ENCODE measurements around the gene CRTC1. TPM values are rescaled to one million over a fixed set of nuclear protein-coding genes. Genes with fewer than 3 reads are reported as not detected.
A peak's percentile ranks its signal among the peaks of the same experiment; 100 is the strongest.

Gene CRTC1
- total and polyA plus RNA-seq, 2 experiments from 2014 or later = 1.2 to 5.1 TPM

GRCh38 chr19:18654469-18654868 is 29.0 kb upstream of the CRTC1 start:
- Histone ChIP-seq H3K9me2 (ENCODE audit: insufficient read depth) (no peaks in the 10 kb centered on the region), H3K79me2 (ENCODE audit: insufficient read depth) (no peaks in the 10 kb centered on the region), H3K27me3 (replicated peaks; ENCODE audit: insufficient read depth) (no peaks in the 10 kb centered on the region), H3K4me1 (ENCODE audit: insufficient read depth) (peaks cover 18% of the 10 kb centered on the region), H3K4me3 (no peak overlapping the region), H3K36me3 (ENCODE audit: low read depth) (no peaks in the 10 kb centered on the region), H3K27ac (no peak overlapping the region), H2AFZ (no peak overlapping the region), H3F3A (ENCODE audit: insufficient read depth) (peaks cover 8% of the 10 kb centered on the region; the same call in 1 of the 2 replicates), H3K9me3 (ENCODE audit: low read depth) (no peaks in the 10 kb centered on the region), H3K4me2 (ENCODE audit: unreplicated experiment) (no peak overlapping the region), H3K9ac (no peak overlapping the region), H4K20me1 (ENCODE audit: insufficient read depth) (no peaks in the 10 kb centered on the region)
- in situ Hi-C loops (cut with MboI) = no loop called here
- WGBS, 2 experiments (ENCODE audit: low coverage in 1 of 2, low lambda C conversion rate in 2 of 2, missing lambda C conversion rate in 2 of 2) = 92 to 93% methylated on average over 7 of the region's 7 CpGs
- TF ChIP-seq EZH2phosphoT487 (IDR thresholded peaks at IDR 0.05; ENCODE audit: insufficient read depth, low read depth) (no peak), EZH2 (IDR thresholded peaks at IDR 0.05; ENCODE audit: insufficient read depth, poor library complexity, severe bottlenecking) (no peak)
- no peak for DNase-seq

GRCh38 chr19:18655173-18655844 is 28.2 kb upstream of the CRTC1 start:
- H3K9me3 ChIP-seq (ENCODE audit: low read depth) = no peaks in the 10 kb centered on the region
- WGBS, 2 experiments (ENCODE audit: low coverage in 1 of 2, low lambda C conversion rate in 2 of 2, missing lambda C conversion rate in 2 of 2) = 94 to 95% methylated on average over 11 to 13 of the region's 13 CpGs
- no peak overlapping the region for H3K4me2 ChIP-seq (ENCODE audit: unreplicated experiment)
- H3K4me3 ChIP-seq = no peak overlapping the region
- H3K79me2 ChIP-seq (ENCODE audit: insufficient read depth) = no peaks in the 10 kb centered on the region
- no peaks in the 10 kb centered on the region for H3K9me2 ChIP-seq (ENCODE audit: insufficient read depth)
- no peaks in the 10 kb centered on the region for H4K20me1 ChIP-seq (ENCODE audit: insufficient read depth)
- H3K27me3 ChIP-seq (replicated peaks; ENCODE audit: insufficient read depth) = no peaks in the 10 kb centered on the region
- TF ChIP-seq EZH2phosphoT487 (IDR thresholded peaks at IDR 0.05; ENCODE audit: insufficient read depth, low read depth) = no peak
- TF ChIP-seq EZH2 (IDR thresholded peaks at IDR 0.05; ENCODE audit: insufficient read depth, poor library complexity, severe bottlenecking) = no peak
- no peak overlapping the region for H3K9ac ChIP-seq
- no peak for DNase-seq
- H3F3A ChIP-seq (ENCODE audit: insufficient read depth) = peaks cover under 1% of the 10 kb centered on the region; the same call in 1 of the 2 replicates
- no peak overlapping the region for H2AFZ ChIP-seq
- peaks cover 10% of the 10 kb centered on the region for H3K4me1 ChIP-seq (ENCODE audit: insufficient read depth)
- in situ Hi-C loops (cut with MboI) = no loop called here
- no peaks in the 10 kb centered on the region for H3K36me3 ChIP-seq (ENCODE audit: low read depth)
- no peak overlapping the region for H3K27ac ChIP-seq

GRCh38 chr19:18656337-18657086 is 27.0 kb upstream of the CRTC1 start:
- TF ChIP-seq EZH2phosphoT487 (IDR thresholded peaks at IDR 0.05; ENCODE audit: insufficient read depth, low read depth) (no peak), EZH2 (IDR thresholded peaks at IDR 0.05; ENCODE audit: insufficient read depth, poor library complexity, severe bottlenecking) (no peak)
- Histone ChIP-seq H3K9ac (no peak overlapping the region), H3F3A (ENCODE audit: insufficient read depth) (no peaks in the 10 kb centered on the region), H3K4me3 (no peak overlapping the region), H3K9me2 (ENCODE audit: insufficient read depth) (no peaks in the 10 kb centered on the region), H3K27ac (no peak overlapping the region), H3K79me2 (ENCODE audit: insufficient read depth) (no peaks in the 10 kb centered on the region), H4K20me1 (ENCODE audit: insufficient read depth) (no peaks in the 10 kb centered on the region), H3K36me3 (ENCODE audit: low read depth) (no peaks in the 10 kb centered on the region), H3K4me2 (ENCODE audit: unreplicated experiment) (no peak overlapping the region), H2AFZ (no peak overlapping the region), H3K27me3 (replicated peaks; ENCODE audit: insufficient read depth) (no peaks in the 10 kb centered on the region), H3K9me3 (ENCODE audit: low read depth) (no peaks in the 10 kb centered on the region), H3K4me1 (ENCODE audit: insufficient read depth) (no peaks in the 10 kb centered on the region)
- WGBS, 2 experiments (ENCODE audit: low coverage in 1 of 2, low lambda C conversion rate in 2 of 2, missing lambda C conversion rate in 2 of 2) = 87 to 88% methylated on average over 15 to 16 of the region's 19 CpGs
- in situ Hi-C loops (cut with MboI) = no loop called here
- DNase-seq = no peak

- Histone ChIP-seq H3K4me3 (no peak overlapping the region), H4K20me1 (ENCODE audit: insufficient read depth) (no peaks in the 10 kb centered on the region), H3K9me2 (ENCODE audit: insufficient read depth) (no peaks in the 10 kb centered on the region), H3K9ac (no peak overlapping the region), H3K27ac (no peak overlapping the region), H3K79me2 (ENCODE audit: insufficient read depth) (no peaks in the 10 kb centered on the region), H2AFZ (no peak overlapping the region), H3K36me3 (ENCODE audit: low read depth) (no peaks in the 10 kb centered on the region), H3K4me2 (ENCODE audit: unreplicated experiment) (no peak overlapping the region), H3K9me3 (ENCODE audit: low read depth) (no peaks in the 10 kb centered on the region), H3F3A (ENCODE audit: insufficient read depth) (no peaks in the 10 kb centered on the region), H3K27me3 (replicated peaks; ENCODE audit: insufficient read depth) (no peaks in the 10 kb centered on the region), H3K4me1 (ENCODE audit: insufficient read depth) (no peaks in the 10 kb centered on the region)
- no peak for TF ChIP-seq EZH2phosphoT487 (IDR thresholded peaks at IDR 0.05; ENCODE audit: insufficient read depth, low read depth)
- TF ChIP-seq EZH2 (IDR thresholded peaks at IDR 0.05; ENCODE audit: insufficient read depth, poor library complexity, severe bottlenecking) = no peak
- 77 to 86% methylated on average over 17 to 20 of the region's 20 CpGs for WGBS, 2 experiments (ENCODE audit: low coverage in 1 of 2, low lambda C conversion rate in 2 of 2, missing lambda C conversion rate in 2 of 2)
- peak; percentile 39 for DNase-seq
- in situ Hi-C loops (cut with MboI) = no loop called here
Measured at GRCh38 chr19:18657590-18658365, 25.7 kb upstream of the CRTC1 start.
